HG02571 (cell line): ENCODE data around the gene ASB16.
"Not testable (repeated sequence)": the region's sequence is repeated elsewhere in the genome, so short reads cannot be mapped to it uniquely, and the experiment has no call there.

Source experiments
- ATAC-seq: cut with Tn5 transposase; IDR thresholded peaks from one replicate; pipeline ENCODE4 v1.9.1; 2021; ENCODE audit warnings: mild to moderate bottlenecking, moderate library complexity; ENCODE audit not compliant: unreplicated experiment

The ASB16 gene

GRCh38 chr17:44147812-44148211, 22.7 kb upstream of the ASB16 start:
- no peak for ATAC-seq

- not testable (repeated sequence) for ATAC-seq
Observed at GRCh38 chr17:44149066-44149465, 21.4 kb upstream of the ASB16 start.

- no peak for ATAC-seq
Observed at GRCh38 chr17:44149750-44150329, 20.7 kb upstream of the ASB16 start.

- no peak for ATAC-seq
Observed at GRCh38 chr17:44152875-44153274, 17.6 kb upstream of the ASB16 start.

GRCh38 chr17:44155488-44155887, 15.0 kb upstream of the ASB16 start:
- no peak for ATAC-seq

- no peak for ATAC-seq
Observed at GRCh38 chr17:44159519-44160210, 10.8 kb upstream of the ASB16 start.

- no peak for ATAC-seq
Observed at GRCh38 chr17:44164476-44164875, 6.0 kb upstream of the ASB16 start.

GRCh38 chr17:44167181-44167861, 3.2 kb upstream of the ASB16 start:
- no peak for ATAC-seq

GRCh38 chr17:44170135-44170498, 387 bp upstream of the ASB16 start:
- ATAC-seq, result no peak

GRCh38 chr17:44171931-44172455, 1.5 kb downstream of the ASB16 start:
- no peak for ATAC-seq

- ATAC-seq, result no peak
Observed at GRCh38 chr17:44174427-44174826, 3.9 kb downstream of the ASB16 start.

- no peak for ATAC-seq
Observed at GRCh38 chr17:44176257-44176656, 5.8 kb downstream of the ASB16 start.

- ATAC-seq, result no peak
Observed at GRCh38 chr17:44176671-44177501, 6.4 kb downstream of the ASB16 start.

- no peak for ATAC-seq
Observed at GRCh38 chr17:44177640-44178039, 7.1 kb downstream of the ASB16 start.

- ATAC-seq, result no peak
Observed at GRCh38 chr17:44178133-44178532, 7.6 kb downstream of the ASB16 start.

- ATAC-seq, result no peak
Observed at GRCh38 chr17:44183024-44183423, 12.5 kb downstream of the ASB16 start.

GRCh38 chr17:44184212-44184810, 13.8 kb downstream of the ASB16 start:
- no peak for ATAC-seq

GRCh38 chr17:44186307-44187130, 16.0 kb downstream of the ASB16 start, which contains the start of gene TMUB2:
Gene TMUB2 (plus strand): TSS chr17:44186972. CDS start chr17:44187709, 737 bp downstream.
- ATAC-seq, result peak; percentile 86

- ATAC-seq, result peak; percentile 50
Observed at GRCh38 chr17:44187131-44187899, 16.8 kb downstream of the ASB16 start.
